ENCODE measurements around the gene THSD4. TPM values are rescaled to one million over a fixed set of nuclear protein-coding genes. Genes with fewer than 3 reads are reported as not detected.

The THSD4 gene
- total RNA-seq, 4 donors from 2014 or later: 10.7 to 59.5 (median 49.0) TPM

DNA sequence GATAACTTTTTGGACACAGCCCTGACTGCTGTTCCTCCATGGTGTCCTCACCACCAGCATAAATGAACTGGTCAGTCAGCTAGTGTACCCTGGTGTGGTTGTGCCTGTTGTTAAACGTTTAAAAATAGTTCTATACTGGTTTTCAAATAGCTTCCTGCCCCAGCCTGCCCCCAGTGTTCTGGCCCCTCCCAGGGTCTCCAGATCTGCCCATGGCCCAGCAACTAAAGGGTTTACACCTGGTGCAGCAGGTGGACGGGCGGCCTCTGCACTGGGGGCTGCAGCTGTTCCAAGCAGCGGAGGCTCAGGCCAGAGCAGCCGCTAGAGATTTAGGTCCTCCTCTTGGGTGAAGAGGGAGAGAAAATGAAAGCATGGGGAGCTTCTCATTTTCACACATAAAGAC, 689.0 kb downstream of the THSD4 start:
- Histone ChIP-seq H3K27ac (no peak overlapping the region), H3K4me1 (peaks cover 0 to 3% (median 0%) of the 10 kb centered on the region in 4 donors), H3K9me3 (no peaks in the 10 kb centered on the region), H3K4me3 (no peak overlapping the region), H3K36me3 (no peaks in the 10 kb centered on the region), H3K27me3 (no peaks in the 10 kb centered on the region)
- no peak for TF ChIP-seq POLR2A (IDR thresholded peaks at IDR 0.05)
- TF ChIP-seq, protein P1, sequence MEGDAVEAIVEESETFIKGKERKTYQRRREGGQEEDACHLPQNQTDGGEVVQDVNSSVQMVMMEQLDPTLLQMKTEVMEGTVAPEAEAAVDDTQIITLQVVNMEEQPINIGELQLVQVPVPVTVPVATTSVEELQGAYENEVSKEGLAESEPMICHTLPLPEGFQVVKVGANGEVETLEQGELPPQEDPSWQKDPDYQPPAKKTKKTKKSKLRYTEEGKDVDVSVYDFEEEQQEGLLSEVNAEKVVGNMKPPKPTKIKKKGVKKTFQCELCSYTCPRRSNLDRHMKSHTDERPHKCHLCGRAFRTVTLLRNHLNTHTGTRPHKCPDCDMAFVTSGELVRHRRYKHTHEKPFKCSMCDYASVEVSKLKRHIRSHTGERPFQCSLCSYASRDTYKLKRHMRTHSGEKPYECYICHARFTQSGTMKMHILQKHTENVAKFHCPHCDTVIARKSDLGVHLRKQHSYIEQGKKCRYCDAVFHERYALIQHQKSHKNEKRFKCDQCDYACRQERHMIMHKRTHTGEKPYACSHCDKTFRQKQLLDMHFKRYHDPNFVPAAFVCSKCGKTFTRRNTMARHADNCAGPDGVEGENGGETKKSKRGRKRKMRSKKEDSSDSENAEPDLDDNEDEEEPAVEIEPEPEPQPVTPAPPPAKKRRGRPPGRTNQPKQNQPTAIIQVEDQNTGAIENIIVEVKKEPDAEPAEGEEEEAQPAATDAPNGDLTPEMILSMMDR (IDR thresholded peaks at IDR 0.05): no peak
- DNase-seq: no peak

DNA sequence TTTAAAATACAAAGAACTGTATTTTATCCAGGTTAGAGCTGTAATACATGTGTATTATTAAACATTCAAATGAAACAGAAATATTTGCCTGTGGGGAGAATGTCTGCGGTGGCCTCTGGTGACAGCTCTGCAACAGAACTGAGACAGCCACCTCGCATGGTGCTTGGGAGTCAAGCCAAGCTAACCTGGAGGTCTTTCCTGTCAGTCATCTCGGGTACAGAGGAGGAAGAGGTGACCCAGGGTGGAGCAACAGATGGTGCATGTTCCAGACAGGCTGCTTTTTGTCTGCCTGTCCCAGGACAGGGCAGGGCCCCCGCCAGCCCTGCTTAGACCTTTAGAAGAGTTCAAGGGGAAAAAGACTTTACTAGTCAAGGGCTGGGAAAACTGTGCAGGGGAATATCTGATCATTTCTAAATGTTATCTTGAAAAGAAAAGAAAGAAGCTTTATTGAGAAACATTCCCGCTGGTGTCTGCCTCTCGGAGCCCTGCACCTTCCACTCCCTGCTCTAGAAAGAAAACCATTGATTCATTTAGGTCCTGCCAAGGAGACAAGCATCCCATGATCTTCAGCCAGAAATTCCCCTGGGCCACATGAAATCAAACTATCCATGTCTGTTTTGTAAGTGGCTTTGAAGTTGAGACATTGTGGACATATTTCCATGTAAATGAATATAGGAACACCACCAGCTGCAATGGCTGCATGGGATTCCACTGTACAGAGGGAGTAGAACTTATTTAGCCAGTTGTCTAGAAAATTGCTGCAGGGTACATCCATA, 689.6 kb downstream of the THSD4 start:
- DNase-seq: no peak
- Histone ChIP-seq H3K4me1 (peaks cover 0 to 3% (median 0%) of the 10 kb centered on the region in 4 donors), H3K4me3 (no peak overlapping the region), H3K36me3 (no peaks in the 10 kb centered on the region), H3K27me3 (no peaks in the 10 kb centered on the region), H3K9me3 (no peaks in the 10 kb centered on the region), H3K27ac (no peak overlapping the region)
- no peak for TF ChIP-seq POLR2A (IDR thresholded peaks at IDR 0.05)
- TF ChIP-seq, protein P1 (IDR thresholded peaks at IDR 0.05): no peak

DNA sequence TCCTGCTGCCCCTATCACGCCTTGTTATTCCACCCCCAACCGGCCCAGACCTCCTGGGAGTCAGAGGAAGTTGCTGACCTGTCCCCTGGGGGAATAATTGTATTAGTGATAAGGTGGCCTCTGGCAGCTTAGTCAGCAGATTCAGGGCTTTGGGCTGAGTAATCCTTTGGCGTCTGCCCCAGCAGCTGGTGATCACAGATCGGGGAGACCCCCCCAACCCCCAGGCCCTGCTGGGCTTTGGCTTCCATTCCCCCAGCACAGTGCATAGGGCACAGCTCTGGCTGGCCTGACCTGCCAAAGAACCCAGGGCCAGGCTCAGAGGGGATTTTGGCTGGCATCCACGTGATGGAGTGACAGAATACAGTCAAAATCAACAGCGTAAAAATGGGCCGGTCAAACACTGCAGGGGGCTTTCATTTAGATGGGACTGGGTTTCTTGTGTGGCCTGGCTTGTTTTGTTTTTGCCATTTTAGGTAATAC, 691.2 kb downstream of the THSD4 start:
- H3K27me3 ChIP-seq: no peaks in the 10 kb centered on the region
- H3K4me3 ChIP-seq: no peak overlapping the region
- TF ChIP-seq POLR2A (IDR thresholded peaks at IDR 0.05): no peak
- TF ChIP-seq, protein P1 (IDR thresholded peaks at IDR 0.05): no peak
- H3K27ac ChIP-seq: no peak overlapping the region
- no peak for DNase-seq
- no peaks in the 10 kb centered on the region for H3K4me1 ChIP-seq
- H3K9me3 ChIP-seq: no peaks in the 10 kb centered on the region
- H3K36me3 ChIP-seq: no peaks in the 10 kb centered on the region

DNA sequence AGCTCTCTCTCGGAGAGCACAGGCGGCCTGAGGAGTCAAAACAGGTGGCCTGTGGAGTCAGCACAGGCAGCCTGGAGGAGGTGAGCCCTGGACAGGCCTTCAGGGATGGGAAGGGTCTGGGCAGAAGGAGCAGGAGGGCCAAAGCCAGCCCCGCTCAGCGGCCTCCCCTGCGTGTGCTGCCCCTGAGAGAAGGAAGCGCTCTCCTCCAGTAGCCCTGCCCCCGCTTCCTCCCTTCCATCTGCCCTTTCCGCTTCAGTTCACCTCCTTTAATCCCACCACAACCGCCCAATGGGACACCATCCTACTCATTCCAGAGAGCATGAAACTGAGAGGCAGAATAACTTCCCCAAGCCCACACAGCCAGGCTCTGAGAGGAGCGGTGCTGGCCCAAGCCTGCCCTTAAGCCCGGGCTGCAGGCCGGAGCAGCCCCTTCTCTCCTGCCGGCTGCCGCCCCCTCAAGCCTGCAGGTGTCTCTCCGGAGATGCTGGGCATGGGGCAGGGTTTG, 691.9 kb downstream of the THSD4 start:
- no peak for DNase-seq
- Histone ChIP-seq H3K27me3 (no peaks in the 10 kb centered on the region), H3K9me3 (no peaks in the 10 kb centered on the region), H3K4me1 (no peaks in the 10 kb centered on the region), H3K27ac (no peak overlapping the region), H3K36me3 (no peaks in the 10 kb centered on the region), H3K4me3 (no peak overlapping the region)
- TF ChIP-seq, protein P1 (IDR thresholded peaks at IDR 0.05): no peak
- TF ChIP-seq POLR2A (IDR thresholded peaks at IDR 0.05): no peak

DNA sequence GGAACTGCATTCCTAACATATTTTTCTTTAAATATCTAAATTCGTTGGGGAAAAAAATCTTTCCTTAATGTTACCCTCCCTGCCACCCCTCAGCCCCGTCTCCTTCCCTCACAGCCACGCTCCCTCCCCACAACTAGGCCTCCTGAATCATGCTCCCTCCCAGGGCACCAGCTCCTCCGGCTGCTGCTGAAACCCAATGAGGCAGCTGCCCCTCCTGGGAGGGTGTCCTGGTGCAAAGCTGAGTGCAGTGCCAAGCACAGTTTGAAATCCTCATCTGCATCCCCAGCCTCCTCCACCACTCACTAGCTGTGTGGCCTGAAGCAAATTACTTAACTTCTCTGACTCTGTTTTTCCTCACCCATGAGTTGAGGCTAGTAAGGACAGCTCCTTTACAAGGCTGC, 692.4 kb downstream of the THSD4 start:
- no peaks in the 10 kb centered on the region for H3K4me1 ChIP-seq
- no peak overlapping the region for H3K4me3 ChIP-seq
- no peak overlapping the region for H3K27ac ChIP-seq
- H3K36me3 ChIP-seq: no peaks in the 10 kb centered on the region
- no peak for DNase-seq
- H3K9me3 ChIP-seq: no peaks in the 10 kb centered on the region
- TF ChIP-seq, protein P1 (IDR thresholded peaks at IDR 0.05): no peak
- no peaks in the 10 kb centered on the region for H3K27me3 ChIP-seq
